OCI-LY1 (cell line): ENCODE data around the gene NMT2.

Source experiments
- H2AFZ ChIP-seq: fragments of 200-600 bp; sonication (generic), shearing (Covaris generic); 2 replicates; pipeline ENCODE4 v1.6.0; 2014; ENCODE audit warnings: antibody characterized with exemption, mild to moderate bottlenecking, low read length
- H3F3A ChIP-seq: fragments of 200-600 bp; sonication (generic), shearing (Covaris generic); 2 replicates; pipeline ENCODE4 v1.6.0; 2014; ENCODE audit warnings: mild to moderate bottlenecking, antibody characterized with exemption, low read length, moderate library complexity; ENCODE audit not compliant: insufficient read depth
- H3K27ac ChIP-seq: fragments of 200-600 bp; sonication (generic); 2 replicates; pipeline ENCODE4 v1.5.1; 2014; ENCODE audit warnings: low read length, mixed run types, mild to moderate bottlenecking, low read depth; ENCODE audit not compliant: poor library complexity, severe bottlenecking
- H3K27me3 ChIP-seq: fragments of 200-600 bp; sonication (generic); 2 replicates; pipeline ENCODE4 v1.6.0; 2014; ENCODE audit warnings: antibody characterized with exemption, mild to moderate bottlenecking, low read length, moderate library complexity; ENCODE audit not compliant: insufficient read depth
- H3K36me3 ChIP-seq: fragments of 200-600 bp; sonication (generic); 2 replicates; pipeline ENCODE4 v1.6.1; 2014; ENCODE audit warnings: mild to moderate bottlenecking, antibody characterized with exemption, low read length, moderate library complexity, mixed read lengths; ENCODE audit not compliant: insufficient read depth
- H3K4me1 ChIP-seq: fragments of 200-600 bp; sonication (generic); 2 replicates; pipeline ENCODE4 v1.5.1; 2014; ENCODE audit warnings: mild to moderate bottlenecking, low read length, moderate library complexity; ENCODE audit not compliant: insufficient read depth, severe bottlenecking
- H3K4me2 ChIP-seq: fragments of 200-600 bp; sonication (generic), shearing (Covaris generic); 2 replicates; pipeline ENCODE4 v1.6.1; 2014; ENCODE audit warnings: low read length
- H3K4me3 ChIP-seq: fragments of 200-600 bp; sonication (generic); 2 replicates; pipeline ENCODE4 v1.5.1; 2014; ENCODE audit warnings: low read length, low read depth, mild to moderate bottlenecking, mixed read lengths; ENCODE audit not compliant: poor library complexity, severe bottlenecking
- H3K79me2 ChIP-seq: fragments of 200-600 bp; shearing (Covaris generic); 2 replicates; pipeline ENCODE4 v1.6.1; 2016; ENCODE audit warnings: mixed run types, low read length, mixed read lengths; ENCODE audit not compliant: insufficient read depth
- H3K9ac ChIP-seq: fragments of 200-600 bp; sonication (generic), shearing (Covaris generic); 2 replicates; pipeline ENCODE4 v1.6.1; 2014; ENCODE audit warnings: mild to moderate bottlenecking, low read length, mixed read lengths
- H3K9me2 ChIP-seq: fragments of 200-600 bp; sonication (generic), shearing (Covaris generic); 2 replicates; pipeline ENCODE4 v1.6.1; 2014; ENCODE audit warnings: low read depth, mild to moderate bottlenecking, low read length, mixed read lengths
- H3K9me3 ChIP-seq: fragments of 200-600 bp; shearing (Covaris generic); 2 replicates; pipeline ENCODE4 v1.6.1; 2014; ENCODE audit warnings: low read length, mixed read lengths
- H4K20me1 ChIP-seq: fragments of 200-600 bp; sonication (generic), shearing (Covaris generic); 2 replicates; pipeline ENCODE4 v1.6.0; 2016; ENCODE audit warnings: mild to moderate bottlenecking, low read length; ENCODE audit not compliant: insufficient read depth
- CTCF ChIP-seq: fragments of 200-600 bp; sonication (generic), shearing (Covaris generic); IDR thresholded peaks from 2 replicates; pipeline ENCODE4 v1.5.1; 2017; ENCODE audit warnings: mild to moderate bottlenecking, antibody characterized with exemption, low read length, moderate library complexity, mixed read lengths
- EZH2 ChIP-seq: fragments of 200-600 bp; sonication (generic), shearing (Covaris generic); IDR thresholded peaks from 2 replicates; pipeline ENCODE4 v1.8.0; 2017; ENCODE audit warnings: borderline replicate concordance, mixed run types, mild to moderate bottlenecking, antibody characterized with exemption, low read length, moderate library complexity, mixed read lengths

The NMT2 gene

DNA sequence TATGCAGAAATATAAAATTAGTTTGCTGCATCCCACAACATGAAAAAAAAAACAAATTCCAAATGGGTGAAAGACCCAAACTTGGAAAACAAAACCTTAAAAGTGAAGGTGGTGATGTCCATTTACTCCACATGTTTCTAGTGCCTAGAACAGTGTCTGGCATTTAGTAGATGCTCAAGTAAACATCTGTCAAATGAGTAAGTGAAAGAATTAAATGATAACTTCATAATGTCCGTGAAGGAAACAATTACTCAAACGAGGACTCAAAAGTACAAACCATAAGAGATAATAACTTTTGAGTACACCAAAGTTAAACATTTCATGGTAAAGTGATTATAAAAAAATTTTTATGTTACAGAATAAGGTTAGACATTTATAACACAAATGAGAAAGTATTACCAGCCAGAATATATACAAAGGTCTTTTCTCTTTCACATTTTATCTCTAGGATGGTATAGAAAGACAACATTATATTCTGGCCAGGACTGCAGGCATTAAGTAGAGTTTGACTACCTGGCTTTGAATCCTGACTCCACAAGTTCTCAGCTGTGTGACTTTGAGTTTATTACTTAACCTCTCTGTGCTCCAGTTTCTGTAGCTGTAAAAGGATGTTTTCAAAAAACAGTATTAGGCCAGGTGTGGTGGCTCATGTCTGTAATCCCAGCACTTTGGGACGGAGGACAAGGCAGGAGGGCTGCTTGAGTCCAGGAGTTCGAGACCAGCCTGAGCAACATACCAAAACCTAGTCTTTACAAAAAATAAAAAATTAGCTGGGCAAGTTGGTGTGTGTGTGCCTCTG lies 20.7 kb downstream of the NMT2 start:
- H3K79me2 ChIP-seq, result no peaks in the 10 kb centered on the region
- no peaks in the 10 kb centered on the region for H3K4me1 ChIP-seq
- H3K4me3 ChIP-seq, result no peak overlapping the region
- TF ChIP-seq CTCF (no peak), EZH2 (no peak)
- no peak overlapping the region for H3K4me2 ChIP-seq
- H3K36me3 ChIP-seq, result no peaks in the 10 kb centered on the region
- no peak overlapping the region for H2AFZ ChIP-seq
- H3K9me3 ChIP-seq, result no peaks in the 10 kb centered on the region
- no peaks in the 10 kb centered on the region for H4K20me1 ChIP-seq
- no peaks in the 10 kb centered on the region for H3F3A ChIP-seq
- H3K9me2 ChIP-seq, result no peaks in the 10 kb centered on the region
- no peak overlapping the region for H3K27ac ChIP-seq
- H3K27me3 ChIP-seq, result no peaks in the 10 kb centered on the region
- no peak overlapping the region for H3K9ac ChIP-seq

GRCh38 chr10:15146366-15146765 lies 22.1 kb downstream of the NMT2 start:
- no peak overlapping the region for H3K4me3 ChIP-seq
- H3K4me2 ChIP-seq, result no peak overlapping the region
- no peaks in the 10 kb centered on the region for H3F3A ChIP-seq
- TF ChIP-seq CTCF (peak; percentile 16; the same call in 1 of the 2 replicates), EZH2 (no peak)
- no peak overlapping the region for H2AFZ ChIP-seq
- H3K36me3 ChIP-seq, result no peaks in the 10 kb centered on the region
- no peaks in the 10 kb centered on the region for H3K79me2 ChIP-seq
- no peaks in the 10 kb centered on the region for H3K9me2 ChIP-seq
- peaks cover 2% of the 10 kb centered on the region for H3K4me1 ChIP-seq
- H3K9me3 ChIP-seq, result no peaks in the 10 kb centered on the region
- H3K9ac ChIP-seq, result no peak overlapping the region
- H3K27ac ChIP-seq, result no peak overlapping the region
- H4K20me1 ChIP-seq, result no peaks in the 10 kb centered on the region
- no peaks in the 10 kb centered on the region for H3K27me3 ChIP-seq

DNA sequence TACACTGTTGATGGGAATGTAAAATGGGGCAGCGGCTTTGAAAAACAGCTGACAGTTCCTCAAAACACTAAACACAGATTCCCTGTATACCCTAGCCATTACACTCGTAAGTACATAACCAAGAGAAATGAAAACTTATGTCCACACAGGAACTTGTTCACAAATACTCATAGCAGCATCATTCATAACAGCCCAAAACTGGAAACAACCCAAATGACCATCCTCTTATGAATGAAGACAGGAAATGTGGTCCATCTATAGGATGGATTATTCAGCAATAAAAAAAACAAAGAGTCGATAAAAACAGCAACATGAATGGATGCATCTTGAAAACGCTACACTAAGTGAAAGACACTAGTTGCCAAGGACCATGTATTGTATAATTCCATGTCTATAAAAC lies 23.7 kb downstream of the NMT2 start:
- peaks cover 8% of the 10 kb centered on the region for H3K4me1 ChIP-seq
- no peaks in the 10 kb centered on the region for H3K9me3 ChIP-seq
- H3K36me3 ChIP-seq, result no peaks in the 10 kb centered on the region
- no peaks in the 10 kb centered on the region for H4K20me1 ChIP-seq
- H3K4me3 ChIP-seq, result no peak overlapping the region
- no peaks in the 10 kb centered on the region for H3K9me2 ChIP-seq
- H3K27me3 ChIP-seq, result no peaks in the 10 kb centered on the region
- TF ChIP-seq EZH2, result no peak
- TF ChIP-seq CTCF, result no peak
- H3K4me2 ChIP-seq, result no peak overlapping the region
- H2AFZ ChIP-seq, result no peak overlapping the region
- H3K9ac ChIP-seq, result no peak overlapping the region
- H3K27ac ChIP-seq, result no peak overlapping the region
- no peaks in the 10 kb centered on the region for H3F3A ChIP-seq
- H3K79me2 ChIP-seq, result no peaks in the 10 kb centered on the region
